ENCODE data around the gene KANSL3. TPM values are rescaled to one million over a fixed set of nuclear protein-coding genes. Genes with fewer than 3 reads are reported as not detected.

The KANSL3 gene
- total and polyA plus RNA-seq, 9 of the 15 experiments (the other 6 are each of a cell fraction or from before 2014, with no cell fraction given): 11.3 to 43.7 (median 27.9) TPM

GRCh38 chr2:96638144-96639121 is at the start of gene KANSL3 (continued):
- TF ChIP-seq IFI16 (CRISPR knock-in tag; IDR thresholded peaks at IDR 0.05) (no peak), ILK (tag; IDR thresholded peaks at IDR 0.05; ENCODE audit: borderline replicate concordance, low read depth) (no peak), CHD7 (IDR thresholded peaks at IDR 0.05; ENCODE audit: low read depth, low read length) (no peak), CAMTA2 (CRISPR knock-in tag; conservative IDR thresholded peaks at IDR 0.05) (no peak), XRCC5 (IDR thresholded peaks at IDR 0.05; ENCODE audit: low read depth, low read length) (peak; percentile 99), SNIP1 (IDR thresholded peaks at IDR 0.05; ENCODE audit: low read depth) (no peak), NFIC (IDR thresholded peaks at IDR 0.05) (peak; percentile 49), SRSF7 (optimal IDR thresholded peaks at IDR 0.05; ENCODE audit: low read depth, low read length) (no peak), CLOCK (CRISPR knock-in tag; IDR thresholded peaks at IDR 0.05; ENCODE audit: borderline replicate concordance) (no peak), DEAF1 (CRISPR knock-in tag; IDR thresholded peaks at IDR 0.05) (peak; percentile 11; the same call in 1 of the 2 replicates)

All from K562 (cell line).